PFSK-1 (cell line): ENCODE data around the gene OTULINL.

Experiments
- FOXP2 ChIP-seq: optimal IDR thresholded peaks from 2 replicates; pipeline ENCODE3; 2011; ENCODE audit warnings: borderline replicate concordance, control low read depth, inconsistent platforms; ENCODE audit not compliant: insufficient read depth; ENCODE audit errors: extremely low read length, extremely low read depth
- POLR2AphosphoS5 ChIP-seq: IDR thresholded peaks from 2 replicates; pipeline ENCODE4 v1.6.1; 2012; ENCODE audit warnings: low read depth, mild to moderate bottlenecking, control low read depth, low read length, moderate library complexity
- SIN3A ChIP-seq: IDR thresholded peaks from 2 replicates; pipeline ENCODE4 v1.6.1; 2012; ENCODE audit warnings: mild to moderate bottlenecking, low read length, moderate library complexity, borderline replicate concordance; ENCODE audit not compliant: insufficient read depth
- TAF1 ChIP-seq: IDR thresholded peaks from 2 replicates; pipeline ENCODE4 v1.6.1; 2012; ENCODE audit warnings: low read length, control low read depth, borderline replicate concordance; ENCODE audit not compliant: insufficient read depth
- TF ChIP-seq, protein P1 (sequence below), 2 experiments: IDR thresholded peaks; 2 replicates each; pipeline versions ENCODE4 v1.6.1 to v1.8.0; 2011 to 2012; ENCODE audit warnings: low read depth in 2 of 2, low read length in 2 of 2, control low read depth in 1 of 2, inconsistent platforms in 1 of 2, mild to moderate bottlenecking in 1 of 2, moderate library complexity in 1 of 2; ENCODE audit not compliant: insufficient read depth in 1 of 2

OTULINL gene

DNA sequence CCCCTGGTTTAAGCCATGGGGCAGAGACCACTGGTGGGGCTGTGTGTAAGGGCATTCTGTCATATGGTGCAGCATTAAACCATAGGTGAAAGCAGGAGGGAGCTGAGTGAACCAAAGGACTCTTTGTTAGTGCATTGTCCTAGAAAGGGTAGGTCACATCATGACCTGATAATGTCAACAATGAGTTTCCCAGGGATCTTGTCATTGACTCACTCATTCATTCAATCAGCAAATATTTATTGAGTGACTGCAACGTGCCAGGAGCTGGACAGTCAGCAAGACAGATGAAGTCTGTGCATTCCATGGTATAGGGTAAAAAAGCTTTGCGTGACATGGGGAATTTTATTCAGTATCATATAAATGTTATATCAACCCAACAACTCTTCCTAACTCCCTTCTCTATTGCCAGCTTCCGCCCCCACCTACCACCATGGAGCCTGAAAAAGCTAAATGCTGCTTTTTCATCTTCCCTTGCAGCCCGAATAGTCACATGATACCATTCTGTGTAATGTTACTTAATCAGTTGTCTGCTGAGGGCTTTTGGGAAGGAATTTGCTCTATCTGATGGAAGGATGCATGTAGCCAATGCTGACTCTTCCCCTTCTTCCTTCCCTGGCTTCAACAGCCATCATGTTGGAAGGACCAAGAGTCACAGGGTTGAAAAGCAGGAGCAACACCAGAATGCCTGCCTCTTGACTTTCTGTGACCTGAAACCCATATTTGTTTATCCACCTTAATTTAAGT lies 11.5 kb upstream of the OTULINL start:
- TF ChIP-seq, protein P1, sequence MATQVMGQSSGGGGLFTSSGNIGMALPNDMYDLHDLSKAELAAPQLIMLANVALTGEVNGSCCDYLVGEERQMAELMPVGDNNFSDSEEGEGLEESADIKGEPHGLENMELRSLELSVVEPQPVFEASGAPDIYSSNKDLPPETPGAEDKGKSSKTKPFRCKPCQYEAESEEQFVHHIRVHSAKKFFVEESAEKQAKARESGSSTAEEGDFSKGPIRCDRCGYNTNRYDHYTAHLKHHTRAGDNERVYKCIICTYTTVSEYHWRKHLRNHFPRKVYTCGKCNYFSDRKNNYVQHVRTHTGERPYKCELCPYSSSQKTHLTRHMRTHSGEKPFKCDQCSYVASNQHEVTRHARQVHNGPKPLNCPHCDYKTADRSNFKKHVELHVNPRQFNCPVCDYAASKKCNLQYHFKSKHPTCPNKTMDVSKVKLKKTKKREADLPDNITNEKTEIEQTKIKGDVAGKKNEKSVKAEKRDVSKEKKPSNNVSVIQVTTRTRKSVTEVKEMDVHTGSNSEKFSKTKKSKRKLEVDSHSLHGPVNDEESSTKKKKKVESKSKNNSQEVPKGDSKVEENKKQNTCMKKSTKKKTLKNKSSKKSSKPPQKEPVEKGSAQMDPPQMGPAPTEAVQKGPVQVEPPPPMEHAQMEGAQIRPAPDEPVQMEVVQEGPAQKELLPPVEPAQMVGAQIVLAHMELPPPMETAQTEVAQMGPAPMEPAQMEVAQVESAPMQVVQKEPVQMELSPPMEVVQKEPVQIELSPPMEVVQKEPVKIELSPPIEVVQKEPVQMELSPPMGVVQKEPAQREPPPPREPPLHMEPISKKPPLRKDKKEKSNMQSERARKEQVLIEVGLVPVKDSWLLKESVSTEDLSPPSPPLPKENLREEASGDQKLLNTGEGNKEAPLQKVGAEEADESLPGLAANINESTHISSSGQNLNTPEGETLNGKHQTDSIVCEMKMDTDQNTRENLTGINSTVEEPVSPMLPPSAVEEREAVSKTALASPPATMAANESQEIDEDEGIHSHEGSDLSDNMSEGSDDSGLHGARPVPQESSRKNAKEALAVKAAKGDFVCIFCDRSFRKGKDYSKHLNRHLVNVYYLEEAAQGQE (IDR thresholded peaks at IDR 0.05; ENCODE audit: insufficient read depth in 1 of 2, low read depth in 2 of 2, low read length in 2 of 2) = no peak
- TF ChIP-seq POLR2AphosphoS5 (no peak), TAF1 (no peak), SIN3A (no peak), FOXP2 (no peak)

DNA sequence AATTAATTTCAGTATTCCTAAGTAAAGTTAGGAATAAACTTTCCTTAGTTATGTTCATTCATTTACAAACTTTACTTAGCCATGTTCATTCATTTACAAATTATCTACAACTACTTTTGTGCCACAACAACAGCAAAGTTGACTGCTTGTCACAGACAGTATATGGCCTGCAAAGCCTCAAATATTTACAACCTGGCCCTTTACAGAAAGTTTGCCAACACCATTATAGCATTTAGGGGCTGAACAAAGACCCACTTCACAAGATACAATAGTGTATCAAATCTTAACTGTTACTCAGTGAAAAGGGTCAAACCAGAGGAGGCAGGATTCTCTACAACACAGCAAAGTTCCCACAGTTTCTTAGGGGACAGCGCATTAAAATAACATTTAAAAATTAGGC lies 9.7 kb upstream of the OTULINL start:
- no peak for TF ChIP-seq FOXP2
- no peak for TF ChIP-seq TAF1
- TF ChIP-seq, protein P1 (IDR thresholded peaks at IDR 0.05; ENCODE audit: insufficient read depth in 1 of 2, low read depth in 2 of 2, low read length in 2 of 2) = no peak

DNA sequence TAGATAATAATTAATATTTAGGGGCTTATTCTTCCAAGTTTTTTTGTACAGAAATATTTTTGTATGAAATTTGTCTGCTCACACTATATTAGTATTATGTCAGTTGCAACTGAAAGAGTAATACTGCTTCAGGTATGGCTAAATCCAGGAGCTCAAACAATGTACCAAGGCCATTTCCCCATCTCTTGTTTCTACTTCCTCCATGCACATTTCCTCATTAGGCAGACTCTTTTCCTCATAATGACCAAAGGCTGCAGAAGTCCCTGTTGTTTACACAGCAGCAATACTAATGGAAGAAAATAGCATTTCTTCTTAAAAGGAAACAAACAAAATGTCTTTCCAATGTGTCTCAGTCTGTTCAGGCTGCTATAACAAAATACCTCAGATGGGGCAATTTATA lies 9.2 kb upstream of the OTULINL start:
- TF ChIP-seq, protein P1 (IDR thresholded peaks at IDR 0.05; ENCODE audit: insufficient read depth in 1 of 2, low read depth in 2 of 2, low read length in 2 of 2) = no peak
- no peak for TF ChIP-seq TAF1

DNA sequence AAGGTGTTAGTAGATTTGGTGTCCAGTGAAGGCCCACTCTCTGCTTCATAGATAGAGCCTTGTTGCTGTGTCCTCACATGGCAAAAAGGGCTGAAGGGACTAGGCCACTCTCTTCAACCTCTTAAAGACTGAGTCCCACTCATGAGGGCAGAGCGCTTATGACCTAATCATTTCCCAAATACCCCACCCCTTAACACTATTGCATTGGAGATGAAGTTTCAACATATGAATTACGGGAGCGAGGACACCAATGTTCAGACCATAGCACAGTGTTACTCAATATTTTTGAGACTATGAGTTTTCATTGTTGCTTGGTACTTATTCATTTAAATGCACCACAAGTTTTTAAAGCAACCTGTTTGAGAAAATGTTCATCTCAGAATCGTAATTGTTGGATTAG lies 8.8 kb upstream of the OTULINL start:
- TF ChIP-seq, protein P1 (IDR thresholded peaks at IDR 0.05; ENCODE audit: insufficient read depth in 1 of 2, low read depth in 2 of 2, low read length in 2 of 2) = no peak
- TF ChIP-seq TAF1 = no peak
- no peak for TF ChIP-seq POLR2AphosphoS5
- no peak for TF ChIP-seq FOXP2
- no peak for TF ChIP-seq SIN3A

DNA sequence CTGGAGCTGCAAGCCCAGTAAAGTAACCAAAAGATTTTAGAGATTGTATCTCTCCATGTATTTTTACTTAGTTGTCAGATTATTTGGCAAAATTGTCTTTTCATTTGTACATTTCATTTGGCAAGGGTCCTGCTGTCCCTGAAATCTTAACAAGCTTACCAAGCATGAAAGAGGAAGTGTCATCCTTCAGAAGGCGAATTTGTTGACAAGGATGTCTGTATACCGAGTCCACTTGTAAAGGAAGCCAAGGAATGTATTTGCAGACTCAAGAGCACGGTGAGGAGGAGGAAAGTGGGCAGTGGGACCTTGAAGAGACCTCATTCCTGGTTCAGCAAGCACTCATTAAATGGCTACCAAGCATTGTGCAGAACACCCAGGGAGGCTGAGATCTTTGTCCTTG lies 7.5 kb upstream of the OTULINL start:
- TF ChIP-seq SIN3A (no peak), FOXP2 (no peak), TAF1 (no peak)
